ENCODE measurements around the gene SRPRB.
A peak's percentile ranks its signal among the peaks of the same experiment; 100 is the strongest.

Gene SRPRB

GRCh38 chr3:133805702-133806475, at the start of gene SRPRB:
Gene SRPRB (plus strand): TSS chr3:133805815. CDS start chr3:133805849, 34 bp downstream.
- peak; percentile 70 for DNase-seq (ENCODE audit: low read depth, low spot score)

- DNase-seq (ENCODE audit: low read depth, low spot score), result no peak
These were observed 48.6 kb upstream of the SRPRB start for GRCh38 chr3:133756716-133757694.

- no peak for DNase-seq (ENCODE audit: low read depth, low spot score)
These were observed 47.7 kb upstream of the SRPRB start for GRCh38 chr3:133757701-133758567.

GRCh38 chr3:133758568-133758928, 47.1 kb upstream of the SRPRB start:
- no peak for DNase-seq (ENCODE audit: low read depth, low spot score)

- no peak for DNase-seq (ENCODE audit: low read depth, low spot score)
These were observed 46.5 kb upstream of the SRPRB start for GRCh38 chr3:133758964-133759739.

- no peak for DNase-seq (ENCODE audit: low read depth, low spot score)
These were observed 45.8 kb upstream of the SRPRB start for GRCh38 chr3:133759740-133760305.

GRCh38 chr3:133760916-133761315, 44.7 kb upstream of the SRPRB start:
- no peak for DNase-seq (ENCODE audit: low read depth, low spot score)

GRCh38 chr3:133761605-133762484, 43.8 kb upstream of the SRPRB start:
- no peak for DNase-seq (ENCODE audit: low read depth, low spot score)

- DNase-seq (ENCODE audit: low read depth, low spot score), result no peak
These were observed 43.1 kb upstream of the SRPRB start for GRCh38 chr3:133762539-133762938.

- DNase-seq (ENCODE audit: low read depth, low spot score), result no peak
These were observed 41.6 kb upstream of the SRPRB start for GRCh38 chr3:133763797-133764683.

- DNase-seq (ENCODE audit: low read depth, low spot score), result no peak
These were observed 40.4 kb upstream of the SRPRB start for GRCh38 chr3:133765256-133765655.

GRCh38 chr3:133767607-133768006, 38.0 kb upstream of the SRPRB start:
- DNase-seq (ENCODE audit: low read depth, low spot score), result no peak

GRCh38 chr3:133769536-133769935, 36.1 kb upstream of the SRPRB start:
- no peak for DNase-seq (ENCODE audit: low read depth, low spot score)

GRCh38 chr3:133773732-133774131, 31.9 kb upstream of the SRPRB start:
- DNase-seq (ENCODE audit: low read depth, low spot score), result no peak

GRCh38 chr3:133775309-133775708, 30.3 kb upstream of the SRPRB start:
- DNase-seq (ENCODE audit: low read depth, low spot score), result no peak

- DNase-seq (ENCODE audit: low read depth, low spot score), result no peak
These were observed 29.8 kb upstream of the SRPRB start for GRCh38 chr3:133775835-133776234.

GRCh38 chr3:133776794-133777438, 28.7 kb upstream of the SRPRB start:
- no peak for DNase-seq (ENCODE audit: low read depth, low spot score)
